ENCODE measurements around the gene MTHFSD. TPM values are rescaled to one million over a fixed set of nuclear protein-coding genes. Genes with fewer than 3 reads are reported as not detected.
"Not testable (repeated sequence)": the region's sequence is repeated elsewhere in the genome, so short reads cannot be mapped to it uniquely, and the experiment has no call there.

Gene MTHFSD, protein sequence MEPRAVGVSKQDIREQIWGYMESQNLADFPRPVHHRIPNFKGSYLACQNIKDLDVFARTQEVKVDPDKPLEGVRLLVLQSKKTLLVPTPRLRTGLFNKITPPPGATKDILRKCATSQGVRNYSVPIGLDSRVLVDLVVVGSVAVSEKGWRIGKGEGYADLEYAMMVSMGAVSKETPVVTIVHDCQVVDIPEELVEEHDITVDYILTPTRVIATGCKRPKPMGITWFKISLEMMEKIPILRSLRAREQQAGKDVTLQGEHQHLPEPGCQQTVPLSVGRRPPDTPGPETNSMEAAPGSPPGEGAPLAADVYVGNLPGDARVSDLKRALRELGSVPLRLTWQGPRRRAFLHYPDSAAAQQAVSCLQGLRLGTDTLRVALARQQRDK
- 8.5 and 12.0 TPM in 2 replicates for total RNA-seq (2014; rRNA removed; shearing (Covaris generic))
- 12.7 and 26.4 TPM in 2 replicates for polyA plus RNA-seq (2014; cell fraction: nucleus; rRNA removed)

DNA sequence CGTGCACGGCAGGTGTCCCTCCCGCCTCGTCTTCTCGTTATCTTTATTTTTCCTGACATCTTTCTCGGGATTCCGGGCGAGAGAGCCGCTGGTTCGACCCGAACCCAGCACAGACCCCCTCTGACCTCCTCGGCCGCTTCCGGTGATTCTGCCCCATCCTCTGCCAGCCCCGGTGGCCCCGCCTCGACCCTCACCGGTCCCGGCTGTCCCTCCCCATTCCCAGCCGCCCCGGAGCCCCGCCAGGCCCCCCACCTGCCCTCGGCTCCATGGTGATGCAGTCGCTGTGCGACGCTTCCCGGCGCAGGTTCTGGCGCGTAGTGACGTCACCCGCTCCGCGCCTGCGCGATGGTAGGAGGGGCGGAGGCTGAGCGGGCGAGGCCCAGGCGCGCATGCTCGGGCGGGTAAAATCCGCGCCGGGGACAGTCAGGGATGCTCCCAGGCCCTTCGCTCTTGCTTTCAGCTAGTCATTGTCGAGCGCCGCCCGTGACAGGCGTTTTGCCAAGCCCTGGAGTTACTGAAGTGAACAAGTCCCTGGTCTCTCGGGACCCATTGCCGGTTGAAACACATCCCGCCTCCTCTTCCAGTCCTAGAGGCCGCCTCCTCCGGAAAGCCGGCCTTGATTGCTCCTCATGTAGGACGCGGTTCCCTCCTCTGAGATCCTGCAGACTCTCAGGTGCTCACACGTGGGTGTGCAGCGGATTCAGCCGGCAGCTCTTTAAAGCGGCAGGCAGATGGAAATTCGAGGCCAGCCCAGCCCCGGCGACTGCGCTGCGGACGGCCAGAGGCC is at the start of gene MTHFSD:
Gene MTHFSD (minus strand): TSS at position 319 of the 787 bp plus-strand sequence. CDS start 51 bp downstream, at position 268.
- peak; percentile 83 for DNase-seq (ENCODE audit: extremely low read depth, low read depth)

GRCh38 chr16:86604436-86605193 is 49.6 kb upstream of the MTHFSD start:
- no peak for DNase-seq (ENCODE audit: extremely low read depth, low read depth)

GRCh38 chr16:86602521-86602920 is 47.5 kb upstream of the MTHFSD start:
- DNase-seq (ENCODE audit: extremely low read depth, low read depth) = no peak

- no peak for DNase-seq (ENCODE audit: extremely low read depth, low read depth)
Observed at GRCh38 chr16:86601356-86601755, 46.3 kb upstream of the MTHFSD start.

GRCh38 chr16:86598607-86599565 is 43.9 kb upstream of the MTHFSD start:
- DNase-seq (ENCODE audit: extremely low read depth, low read depth) = no peak

DNA sequence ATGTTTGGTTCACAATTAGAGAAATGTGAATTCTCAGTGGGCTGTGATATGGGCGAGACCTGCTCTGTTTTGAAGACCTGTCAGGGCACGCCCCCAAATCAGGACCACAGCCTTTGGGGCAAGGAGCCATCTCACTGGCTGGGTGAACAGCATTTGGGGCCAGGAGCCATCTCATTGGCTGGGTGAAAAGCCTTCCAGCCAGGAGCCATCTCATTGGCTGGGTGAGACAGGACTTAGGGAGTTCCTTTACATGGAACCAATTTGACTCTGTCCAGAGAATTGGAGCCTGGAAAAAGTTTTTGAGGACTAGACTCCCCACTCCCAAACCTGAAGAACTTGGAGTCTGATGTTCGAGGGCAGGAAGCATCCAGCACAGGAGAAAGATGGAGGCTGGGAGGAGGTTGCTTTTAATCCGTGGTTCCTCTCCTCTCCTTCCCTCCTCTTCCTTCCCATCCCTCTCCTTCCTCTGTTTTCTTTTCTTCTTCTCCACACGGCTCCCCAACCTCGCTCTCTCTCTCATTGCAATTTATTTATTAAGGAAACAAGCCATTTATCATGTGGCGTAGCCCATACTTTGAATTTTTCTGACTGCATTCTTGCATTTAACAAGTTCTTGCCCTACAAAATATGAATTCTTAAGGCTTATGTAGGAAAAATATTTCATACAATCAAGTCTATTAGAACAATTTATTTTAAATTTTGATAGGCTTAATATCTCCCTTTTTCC is 43.0 kb upstream of the MTHFSD start:
- DNase-seq (ENCODE audit: extremely low read depth, low read depth) = no peak

GRCh38 chr16:86597126-86597879 is 42.3 kb upstream of the MTHFSD start:
- no peak for DNase-seq (ENCODE audit: extremely low read depth, low read depth)

GRCh38 chr16:86595983-86596605 is 41.1 kb upstream of the MTHFSD start:
- no peak for DNase-seq (ENCODE audit: extremely low read depth, low read depth)

DNA sequence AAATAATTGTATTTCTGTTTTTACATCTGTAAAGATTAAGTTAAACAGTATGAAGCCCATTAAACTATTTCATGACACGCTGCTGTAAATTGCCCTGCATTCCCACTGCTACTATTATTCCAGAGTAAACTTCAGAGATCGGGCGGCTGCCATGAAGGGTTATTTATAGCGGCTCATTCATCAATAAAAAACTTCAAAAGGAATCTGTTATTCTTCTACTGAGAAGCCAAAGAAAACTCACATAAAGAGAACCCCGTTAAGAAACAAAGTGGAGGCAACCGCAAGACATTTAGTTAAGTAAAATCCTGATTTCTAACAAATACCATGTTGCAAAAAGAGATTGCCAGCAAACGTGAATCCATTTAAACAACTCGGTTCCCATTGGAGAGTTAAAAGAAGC is 39.7 kb upstream of the MTHFSD start:
- no peak for DNase-seq (ENCODE audit: extremely low read depth, low read depth)

GRCh38 chr16:86593913-86594620 is 39.0 kb upstream of the MTHFSD start:
- no peak for DNase-seq (ENCODE audit: extremely low read depth, low read depth)

DNA sequence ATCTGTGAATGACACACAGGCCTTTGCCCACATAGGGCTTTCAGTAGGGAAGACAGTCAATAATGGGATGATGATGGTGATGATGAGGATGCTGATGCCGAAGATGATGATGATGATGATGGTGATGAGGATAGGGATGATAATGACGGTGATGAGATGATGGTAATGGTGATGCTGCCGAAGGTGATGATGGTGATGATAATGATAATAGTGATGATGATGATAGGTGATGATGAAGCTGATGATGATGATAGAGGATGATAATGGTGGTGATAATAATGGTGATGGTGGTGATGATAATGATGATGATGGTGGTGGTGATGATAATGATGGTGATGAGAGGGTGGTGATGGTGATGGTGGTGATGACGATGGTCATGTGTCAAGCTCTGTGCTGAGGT is 36.2 kb upstream of the MTHFSD start:
- DNase-seq (ENCODE audit: extremely low read depth, low read depth) = no peak

GRCh38 chr16:86590501-86591144 is 35.6 kb upstream of the MTHFSD start:
- peak; percentile 13 for DNase-seq (ENCODE audit: extremely low read depth, low read depth)

DNA sequence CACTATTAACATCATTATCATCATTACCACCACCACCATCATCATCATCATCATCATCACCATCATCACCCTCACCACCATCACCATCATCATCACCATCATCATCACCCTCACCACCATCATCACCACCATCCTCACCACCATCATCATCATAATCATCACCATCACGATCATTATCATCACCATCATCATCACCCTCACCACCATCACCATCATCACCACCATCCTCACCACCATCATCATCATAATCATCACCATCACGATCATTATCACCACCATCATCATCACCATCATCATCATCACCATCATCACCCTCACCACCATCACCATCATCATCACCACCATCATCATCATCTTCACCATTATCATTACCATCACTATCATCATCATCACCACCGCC is 32.9 kb upstream of the MTHFSD start:
- DNase-seq (ENCODE audit: extremely low read depth, low read depth) = not testable (repeated sequence)

DNA sequence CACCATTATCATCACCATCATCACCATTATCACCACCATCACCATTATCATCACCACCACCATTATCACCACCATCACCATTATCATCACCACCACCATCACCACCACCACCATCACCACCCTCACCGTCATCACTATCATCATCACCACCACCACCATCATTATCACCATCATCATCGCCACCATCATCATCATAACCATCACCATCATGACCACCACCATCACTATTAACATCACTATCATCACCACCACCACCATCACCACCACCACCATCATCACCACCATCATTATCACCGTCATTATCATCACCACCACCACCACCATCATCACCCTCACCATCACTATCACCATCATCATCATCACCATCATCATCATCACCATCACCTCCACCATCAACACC is 32.5 kb upstream of the MTHFSD start:
- no peak for DNase-seq (ENCODE audit: extremely low read depth, low read depth)

DNA sequence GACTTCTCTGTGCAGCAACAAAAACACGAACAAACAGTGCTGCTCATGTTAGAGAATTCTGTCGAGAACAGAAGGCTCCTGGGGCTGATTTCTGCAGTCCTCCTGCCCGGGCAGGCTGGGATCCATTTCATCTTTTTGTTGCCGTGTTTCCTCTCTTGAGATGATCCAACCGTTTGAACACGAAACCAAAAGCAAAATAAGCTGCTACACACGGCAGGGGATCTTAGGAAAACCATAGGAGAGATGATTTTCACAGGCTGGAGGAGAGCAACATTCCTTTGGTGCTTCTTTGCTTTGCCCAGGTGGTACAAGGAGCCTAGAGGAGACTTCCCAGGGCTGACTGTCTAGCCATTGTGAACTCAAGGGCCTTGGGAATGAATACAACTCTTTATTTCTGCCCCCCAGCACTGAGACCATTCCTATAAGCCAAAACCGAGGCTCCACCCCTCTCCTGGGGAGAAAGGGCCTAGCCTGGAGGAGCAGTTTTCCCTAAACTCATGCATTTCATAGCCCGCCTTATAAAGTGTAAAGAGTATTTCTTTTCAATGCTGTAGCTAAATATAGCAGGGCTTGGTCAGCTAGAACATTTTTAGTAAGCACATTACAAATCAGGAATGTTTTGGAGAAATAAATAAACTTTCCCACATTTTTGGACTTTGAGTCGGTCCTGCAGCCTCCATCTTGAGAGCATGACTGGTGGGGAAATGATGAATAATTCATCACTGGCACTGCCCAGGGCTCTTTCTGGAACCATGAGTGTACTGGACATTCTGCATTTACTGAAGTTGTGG is 31.0 kb upstream of the MTHFSD start:
- no peak for DNase-seq (ENCODE audit: extremely low read depth, low read depth)

Measured in NCI-H460 (cell line).